IPS-18a (cell line): ENCODE measurements around the gene AMMECR1.
A peak's percentile ranks its signal among the peaks of the same experiment; 100 is the strongest.
"Not testable (repeated sequence)": the region's sequence is repeated elsewhere in the genome, so short reads cannot be mapped to it uniquely, and the experiment has no call there.

Source experiments
- H3K27ac ChIP-seq: one replicate; pipeline ENCODE4 v1.5.1; 2013; ENCODE audit warnings: low read length
- H3K27me3 ChIP-seq: one replicate; pipeline ENCODE4 v1.6.1; 2013; ENCODE audit warnings: mild to moderate bottlenecking, low read length; ENCODE audit not compliant: control insufficient read depth, insufficient read depth
- H3K36me3 ChIP-seq: one replicate; pipeline ENCODE4 v1.6.1; 2013; ENCODE audit warnings: low read depth, low read length; ENCODE audit not compliant: control insufficient read depth
- H3K4me1 ChIP-seq: one replicate; pipeline ENCODE4 v1.6.1; 2013; ENCODE audit warnings: low read depth, low read length; ENCODE audit not compliant: control insufficient read depth
- H3K4me3 ChIP-seq: one replicate; pipeline ENCODE4 v1.5.1; 2013; ENCODE audit warnings: low read length
- H3K9ac ChIP-seq: one replicate; pipeline ENCODE4 v1.6.1; 2013; ENCODE audit warnings: mild to moderate bottlenecking, low read length, moderate library complexity
- H3K9me3 ChIP-seq: one replicate; pipeline ENCODE4 v1.6.1; 2013; ENCODE audit warnings: low read depth, low read length; ENCODE audit not compliant: control insufficient read depth

The AMMECR1 gene

DNA sequence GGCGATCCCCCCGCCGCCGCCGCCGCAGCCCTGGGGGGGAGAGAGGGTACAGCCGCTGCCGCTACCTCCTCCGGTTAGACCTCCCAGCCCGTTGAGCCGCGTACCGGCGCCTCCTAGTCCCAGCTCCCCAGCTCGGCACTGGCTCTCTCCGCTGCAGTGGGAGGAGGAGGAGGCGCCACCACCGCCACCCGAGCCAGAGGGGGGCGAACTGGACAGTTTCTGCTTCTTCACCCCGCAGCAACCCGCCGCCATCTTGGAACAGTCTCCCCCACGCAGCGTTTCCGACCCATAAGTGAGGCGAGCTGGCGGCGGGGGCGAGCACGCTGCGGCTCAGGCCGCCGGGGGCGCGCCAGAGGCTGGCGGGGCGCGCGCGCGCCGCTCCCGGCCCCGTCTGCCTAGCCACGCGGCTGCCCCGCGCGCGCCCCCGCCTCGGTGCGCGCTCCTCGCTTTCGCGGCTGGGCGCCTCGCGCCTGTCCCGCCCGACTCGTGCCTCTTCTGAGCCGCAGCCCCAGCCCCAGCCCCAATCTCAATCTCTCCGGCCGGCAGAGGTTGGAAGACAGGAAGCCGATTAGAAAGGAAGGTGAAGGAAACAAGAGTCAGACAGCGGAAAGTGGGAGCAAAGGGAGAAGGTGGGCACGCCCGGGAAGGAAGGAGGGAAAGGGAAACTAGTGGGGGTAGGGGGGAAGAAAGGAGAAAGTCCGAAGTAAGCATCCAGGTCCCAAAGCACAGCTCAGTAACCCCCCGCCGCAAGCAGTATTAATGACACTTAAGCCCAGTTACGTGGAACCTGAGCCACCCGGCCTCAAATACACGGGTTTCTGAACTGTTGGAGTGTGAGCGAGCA, at the start of gene AMMECR1:
AMMECR1 (minus strand) TSS at position 266 of the 844 bp plus-strand sequence; CDS start at position 252, 14 bp downstream.
- Histone ChIP-seq H3K27ac (peak within 1 kb of the TSS; percentile 80), H3K36me3 (no peaks in the 10 kb centered on the region), H3K9me3 (no peaks in the 10 kb centered on the region), H3K27me3 (peaks cover 9% of the 10 kb centered on the region), H3K4me3 (peak within 1 kb of the TSS; percentile 90), H3K9ac (peak within 1 kb of the TSS; percentile 85), H3K4me1 (peaks cover 44% of the 10 kb centered on the region)

DNA sequence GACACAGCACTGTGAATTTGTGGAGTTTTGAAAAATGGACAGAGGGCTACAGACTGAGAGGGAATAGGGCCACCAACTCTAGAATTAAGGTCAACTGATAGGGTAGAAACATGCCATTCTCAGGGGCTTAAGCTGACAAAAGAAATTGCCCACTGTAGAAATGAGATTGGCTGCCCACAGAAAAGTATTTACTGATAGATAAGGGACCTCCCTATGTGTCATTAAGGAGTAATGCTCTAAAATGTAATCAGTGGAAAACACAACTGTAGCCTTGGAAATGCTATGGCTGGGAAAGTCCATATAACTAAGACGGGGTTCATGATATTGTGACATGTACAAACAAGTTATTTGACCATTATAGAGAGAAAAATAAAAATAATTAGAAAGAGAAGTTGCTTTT, 45.4 kb upstream of the AMMECR1 start:
- Histone ChIP-seq H3K4me1 (no peaks in the 10 kb centered on the region), H3K4me3 (no peak overlapping the region), H3K27me3 (no peaks in the 10 kb centered on the region), H3K27ac (no peak overlapping the region), H3K9ac (no peak overlapping the region), H3K9me3 (no peaks in the 10 kb centered on the region), H3K36me3 (no peaks in the 10 kb centered on the region)

DNA sequence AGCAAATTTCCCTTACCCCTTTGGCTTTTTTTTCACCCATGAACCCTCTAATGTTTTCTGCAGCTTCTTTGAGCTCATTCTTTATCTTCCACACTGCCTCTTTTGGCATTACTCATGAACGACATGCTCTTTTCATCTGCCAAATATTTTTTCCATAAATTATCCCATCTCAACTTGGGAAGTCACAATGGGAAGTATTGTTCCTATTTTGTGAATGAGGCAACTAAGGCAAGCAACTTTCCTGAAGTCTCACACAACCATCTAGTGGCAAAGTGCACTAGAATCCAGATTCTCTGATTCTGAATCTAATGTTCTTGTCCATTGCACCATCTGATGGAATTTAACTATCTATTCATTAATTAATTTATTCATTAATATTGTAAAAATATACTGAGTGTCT, 41.4 kb upstream of the AMMECR1 start:
- no peak overlapping the region for H3K27ac ChIP-seq
- no peak overlapping the region for H3K4me3 ChIP-seq
- H3K27me3 ChIP-seq, result no peaks in the 10 kb centered on the region
- H3K4me1 ChIP-seq, result no peaks in the 10 kb centered on the region
- H3K36me3 ChIP-seq, result no peaks in the 10 kb centered on the region
- H3K9me3 ChIP-seq, result no peaks in the 10 kb centered on the region
- no peak overlapping the region for H3K9ac ChIP-seq

DNA sequence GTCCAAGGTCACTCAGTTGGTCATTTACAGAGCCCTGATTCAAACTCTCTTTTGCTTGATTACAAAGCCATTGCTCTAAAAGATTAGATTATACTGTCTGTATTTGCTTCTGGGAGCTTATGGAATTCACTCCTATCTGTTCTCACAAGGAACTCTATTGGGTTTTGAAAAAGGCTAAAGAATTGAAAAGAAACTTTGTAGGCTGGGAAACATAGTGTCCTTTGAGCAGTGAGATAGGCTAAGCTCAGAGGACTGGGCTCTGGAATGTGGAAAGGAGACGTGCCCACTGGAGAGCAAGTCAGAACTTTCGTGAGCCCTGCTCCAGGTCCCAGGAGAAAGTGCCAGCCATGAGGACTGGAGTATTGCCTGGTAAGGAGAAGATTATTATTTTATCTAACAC, 40.7 kb upstream of the AMMECR1 start, which contains the start of gene RTL9:
RTL9 (plus strand) TSS at position 301 of the 400 bp plus-strand sequence. CDS start 91,770 bp downstream, outside the sequence.
- H3K4me3 ChIP-seq, result no peak within 1 kb of the TSS
- H3K9me3 ChIP-seq, result no peaks in the 10 kb centered on the region
- no peaks in the 10 kb centered on the region for H3K36me3 ChIP-seq
- H3K9ac ChIP-seq, result no peak within 1 kb of the TSS
- no peaks in the 10 kb centered on the region for H3K27me3 ChIP-seq
- no peaks in the 10 kb centered on the region for H3K4me1 ChIP-seq
- no peak within 1 kb of the TSS for H3K27ac ChIP-seq

DNA sequence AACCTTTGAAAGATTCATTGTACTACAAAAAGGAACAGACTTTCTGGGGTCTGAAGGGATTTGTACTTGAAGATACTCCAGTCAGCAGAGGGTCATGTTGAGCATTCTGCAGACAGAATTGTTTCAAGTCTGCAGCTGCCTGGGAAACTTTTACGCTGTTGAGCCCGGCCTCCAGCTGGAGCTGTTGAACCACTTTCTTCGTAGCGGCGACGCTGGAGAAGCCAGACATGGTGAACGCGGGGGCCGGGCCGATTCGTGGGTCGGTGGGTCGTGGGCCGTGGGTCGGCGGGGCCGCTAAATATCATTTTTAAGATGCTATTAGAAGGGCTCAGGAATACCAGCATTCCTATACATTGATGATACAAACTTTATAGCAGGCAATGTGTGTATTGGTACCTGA, 28.8 kb upstream of the AMMECR1 start:
- H3K4me3 ChIP-seq, result no peak overlapping the region
- H3K27me3 ChIP-seq, result no peaks in the 10 kb centered on the region
- H3K9me3 ChIP-seq, result no peaks in the 10 kb centered on the region
- H3K36me3 ChIP-seq, result no peaks in the 10 kb centered on the region
- no peaks in the 10 kb centered on the region for H3K4me1 ChIP-seq
- no peak overlapping the region for H3K9ac ChIP-seq
- no peak overlapping the region for H3K27ac ChIP-seq

DNA sequence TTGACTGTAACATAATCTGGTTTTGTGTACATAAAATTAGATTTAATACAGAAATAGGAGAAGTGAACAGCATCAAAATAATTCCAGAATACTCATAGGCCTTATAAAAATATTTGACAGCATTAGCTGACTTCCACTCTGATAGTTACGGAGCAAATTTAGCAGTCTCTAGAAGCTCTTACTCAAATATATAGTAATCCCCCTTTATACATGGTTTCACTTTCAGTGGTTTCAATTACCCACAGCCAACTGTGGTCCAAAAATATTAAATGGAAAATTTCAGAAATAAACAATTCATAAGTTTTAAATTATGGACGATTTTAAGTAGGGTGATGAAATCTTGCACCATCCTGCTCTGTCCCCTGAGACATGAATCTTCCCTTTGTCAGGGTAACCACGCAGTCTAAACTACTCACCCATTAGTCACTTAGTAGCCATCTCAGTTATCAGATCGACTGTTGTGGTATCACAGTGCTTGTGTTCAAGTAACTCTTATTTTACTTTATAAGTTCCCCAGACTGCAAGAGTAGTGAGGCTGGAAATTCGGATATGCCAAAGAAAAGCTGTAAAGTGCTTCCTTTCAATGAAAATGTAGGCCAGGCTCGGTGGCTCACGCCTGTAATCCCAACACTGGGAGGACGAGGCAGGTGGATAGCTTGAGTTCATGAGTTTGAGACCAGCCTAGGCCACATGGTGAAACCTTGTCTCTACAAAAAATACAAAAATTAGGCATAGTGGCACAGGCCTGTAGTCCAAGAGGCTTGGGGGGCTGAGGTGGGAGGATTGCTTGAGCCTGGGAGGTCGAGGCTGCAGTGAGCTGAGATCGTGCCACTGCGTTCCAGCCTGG, 23.5 kb upstream of the AMMECR1 start:
- no peaks in the 10 kb centered on the region for H3K4me1 ChIP-seq
- H3K36me3 ChIP-seq, result no peaks in the 10 kb centered on the region
- H3K27ac ChIP-seq, result no peak overlapping the region
- no peaks in the 10 kb centered on the region for H3K9me3 ChIP-seq
- H3K27me3 ChIP-seq, result no peaks in the 10 kb centered on the region
- H3K4me3 ChIP-seq, result no peak overlapping the region
- no peak overlapping the region for H3K9ac ChIP-seq

DNA sequence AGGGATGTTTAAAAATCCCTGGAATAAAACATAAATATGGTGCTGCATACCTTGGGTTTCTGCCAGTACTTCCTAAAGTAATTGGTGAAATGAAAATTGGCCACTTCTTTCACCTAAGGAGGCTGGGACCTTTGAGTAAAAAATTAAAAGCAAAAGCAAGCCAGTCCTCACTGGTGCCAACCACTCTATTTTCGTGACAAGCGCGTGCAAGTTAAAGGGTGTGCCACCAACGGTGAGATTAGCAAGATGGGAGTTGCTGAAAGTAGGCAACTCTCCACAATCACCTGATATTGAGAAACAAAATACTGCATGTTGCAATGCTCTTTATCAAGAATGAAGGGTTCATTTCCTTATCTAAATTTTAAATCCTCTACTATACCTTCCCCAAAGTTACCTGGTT, 21.1 kb upstream of the AMMECR1 start:
- H3K27me3 ChIP-seq, result no peaks in the 10 kb centered on the region
- no peaks in the 10 kb centered on the region for H3K9me3 ChIP-seq
- H3K9ac ChIP-seq, result no peak overlapping the region
- no peak overlapping the region for H3K4me3 ChIP-seq
- no peaks in the 10 kb centered on the region for H3K36me3 ChIP-seq
- H3K27ac ChIP-seq, result no peak overlapping the region
- H3K4me1 ChIP-seq, result no peaks in the 10 kb centered on the region

DNA sequence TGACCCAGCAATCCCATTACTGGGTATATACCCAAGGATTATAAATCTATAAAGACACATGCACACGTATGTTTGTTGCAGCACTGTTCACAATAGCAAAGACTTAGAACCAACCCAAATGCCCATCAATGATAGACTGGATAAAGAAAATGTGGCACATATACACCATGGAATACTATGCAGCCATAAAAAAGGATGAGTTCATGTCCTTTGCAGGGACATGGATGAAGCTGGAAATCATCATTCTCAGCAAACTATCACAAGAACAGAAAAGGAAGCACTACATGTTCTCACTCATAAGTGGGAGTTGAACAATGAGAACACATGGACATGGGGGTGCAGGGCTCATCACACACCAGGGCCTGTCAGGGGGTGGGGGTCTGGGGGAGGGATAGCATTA, 15.6 kb upstream of the AMMECR1 start:
- not testable (repeated sequence) for H3K27ac ChIP-seq, H3K4me3 ChIP-seq, H3K27me3 ChIP-seq, H3K4me1 ChIP-seq, H3K9me3 ChIP-seq, H3K9ac ChIP-seq, H3K36me3 ChIP-seq

DNA sequence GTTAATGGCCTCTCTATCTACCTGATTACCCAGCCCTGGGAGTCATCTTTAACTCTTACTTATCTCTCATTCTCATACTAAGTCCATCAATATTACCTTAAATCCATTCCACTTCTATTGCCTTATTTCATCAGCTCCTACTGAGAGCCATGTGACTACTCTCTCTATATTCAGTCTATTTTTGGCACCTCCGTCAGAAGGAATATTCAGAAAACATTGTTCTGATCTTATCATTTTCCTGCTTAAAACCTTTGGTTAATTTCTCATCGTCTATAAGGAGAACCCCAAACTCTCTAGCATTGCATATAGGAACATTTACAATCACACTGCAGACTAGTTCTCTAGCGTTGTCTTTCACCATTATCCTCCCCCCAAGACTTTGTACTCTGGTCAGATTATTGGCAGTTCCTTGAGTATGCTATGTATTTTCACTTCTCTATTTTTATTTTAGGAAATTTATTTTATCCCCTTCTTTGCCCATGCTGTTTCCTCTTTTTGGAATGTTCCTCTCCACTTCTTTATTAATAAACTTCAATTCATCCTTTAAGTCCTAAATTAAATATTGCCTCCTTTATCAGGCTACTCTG, 13.7 kb upstream of the AMMECR1 start:
- H3K9me3 ChIP-seq, result no peaks in the 10 kb centered on the region
- no peak overlapping the region for H3K9ac ChIP-seq
- H3K4me3 ChIP-seq, result no peak overlapping the region
- H3K36me3 ChIP-seq, result no peaks in the 10 kb centered on the region
- H3K4me1 ChIP-seq, result no peaks in the 10 kb centered on the region
- no peaks in the 10 kb centered on the region for H3K27me3 ChIP-seq
- no peak overlapping the region for H3K27ac ChIP-seq

DNA sequence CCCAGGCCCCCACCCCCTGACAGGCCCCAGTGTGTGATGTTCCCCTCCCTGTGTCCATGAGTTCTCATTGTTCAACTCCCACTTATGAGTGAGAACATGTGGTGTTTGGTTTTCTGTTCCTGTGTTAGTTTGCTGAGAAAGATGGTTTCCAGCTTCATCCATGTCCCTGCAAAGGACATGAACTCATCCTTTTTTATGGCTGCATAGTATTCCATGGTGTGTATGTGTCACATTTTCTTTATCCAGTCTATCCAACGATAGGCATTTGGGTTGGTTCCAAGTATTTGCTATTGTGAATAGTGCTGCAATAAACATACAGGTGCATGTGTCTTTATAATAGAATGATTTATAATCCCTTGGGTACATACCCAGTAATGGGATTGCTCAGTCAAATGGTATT, 10.7 kb upstream of the AMMECR1 start:
- H3K4me1 ChIP-seq, H3K36me3 ChIP-seq, H3K27me3 ChIP-seq, H3K9me3 ChIP-seq, H3K27ac ChIP-seq, H3K9ac ChIP-seq, H3K4me3 ChIP-seq: not testable (repeated sequence)

DNA sequence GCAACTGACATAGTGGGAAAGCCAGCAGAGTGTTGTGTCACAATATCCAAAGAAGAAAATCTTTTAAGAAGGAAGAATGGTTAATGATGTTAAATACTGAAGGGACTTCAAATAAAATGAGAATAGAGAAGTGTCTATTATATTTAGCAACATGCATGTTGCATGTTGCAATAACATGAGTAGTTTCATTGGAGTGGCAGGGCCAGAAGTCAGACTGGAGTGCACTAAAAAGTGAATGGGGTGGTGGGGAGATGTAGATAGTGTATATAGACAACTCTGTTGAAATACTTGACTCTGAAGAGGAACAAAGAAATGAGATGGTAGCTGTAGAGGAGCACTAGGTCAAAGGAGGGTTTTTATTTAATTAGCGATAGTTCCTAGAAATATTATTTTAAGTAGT, 9.5 kb upstream of the AMMECR1 start:
- Histone ChIP-seq H3K4me3 (no peak overlapping the region), H3K9me3 (no peaks in the 10 kb centered on the region), H3K9ac (no peak overlapping the region), H3K36me3 (no peaks in the 10 kb centered on the region), H3K27me3 (no peaks in the 10 kb centered on the region), H3K27ac (no peak overlapping the region), H3K4me1 (peaks cover 4% of the 10 kb centered on the region)
